ENCODE data around the gene NFIA. TPM values are rescaled to one million over a fixed set of nuclear protein-coding genes. Genes with fewer than 3 reads are reported as not detected.

NFIA gene
- total and polyA plus RNA-seq, 2 of the 13 experiments (the other 11 are each of a cell fraction or from before 2014, with no cell fraction given), result 14.7 to 28.5 TPM

DNA sequence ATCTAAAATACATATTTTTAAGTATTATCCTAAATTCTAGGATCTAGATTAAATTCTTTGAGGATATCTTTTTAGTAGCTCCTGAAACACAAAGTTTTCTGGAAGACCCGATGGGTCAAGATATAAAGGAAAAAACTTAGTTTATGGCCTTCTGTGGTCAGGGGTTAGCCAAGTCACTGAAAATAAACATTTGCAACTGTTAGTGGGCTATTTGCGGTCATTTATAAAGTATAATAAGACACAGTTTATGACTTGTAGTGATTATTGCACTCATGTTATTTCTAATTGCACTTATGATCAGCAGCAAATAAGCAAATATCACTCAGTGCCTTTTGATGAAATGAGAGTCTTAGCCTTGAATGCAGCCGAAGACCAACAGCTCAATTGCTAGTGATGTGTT is 183.3 kb downstream of the NFIA start:
- intact Hi-C loops (cut with micrococcal nuclease; ENCODE audit: unreplicated experiment), result no loop called here
- Histone ChIP-seq H3K79me2 (ENCODE audit: insufficient read depth, low read length) (peaks cover 66% of the 10 kb centered on the region), H3K4me3 (replicated peaks in 1 of 3; ENCODE audit: insufficient read depth in 1 of 3, low read depth in 2 of 3, low read length in 3 of 3) (no peak overlapping the region), H3K27me3 (ENCODE audit: control insufficient read depth in 1 of 2, insufficient read depth in 2 of 2, low read length in 2 of 2) (no peaks in the 10 kb centered on the region), H3K36me3 (replicated peaks in 1 of 2; ENCODE audit: control insufficient read depth in 1 of 2, insufficient read depth in 2 of 2, low read length in 2 of 2) (no peaks in the 10 kb centered on the region), H4K20me1 (ENCODE audit: insufficient read depth, low read length) (no peaks in the 10 kb centered on the region), H3K4me2 (ENCODE audit: low read depth, low read length) (no peak overlapping the region), H3K9ac (ENCODE audit: insufficient read depth, low read depth, low read length) (peak overlapping the region; percentile 8; the same call in 1 of the 2 replicates), H3K27ac (ENCODE audit: extremely low read length, insufficient read depth, low read length) (peak overlapping the region; percentile 62), H3K4me1 (ENCODE audit: insufficient read depth, low read length) (peaks cover 99% of the 10 kb centered on the region), H2AFZ (ENCODE audit: low read length) (no peak overlapping the region), H3K9me3 (ENCODE audit: low read length) (no peaks in the 10 kb centered on the region)
- ChIA-PET CTCF (ENCODE audit: low intra/inter-chr PET ratio, low total read pairs) (no interaction called here), POLR2A (no interaction called here)
- DNase-seq (ENCODE audit: low spot score) (no peak), ATAC-seq (no peak), FAIRE-seq (no peak)
- in situ Hi-C loops (cut with HindIII; ENCODE audit: extremely low pct_ligation_motif_present, low pct_unique_long_range_greater_than_20kb), result no loop called here
- WGBS (ENCODE audit: low lambda C conversion rate), result 95% methylated on average over 3 of the region's 3 CpGs
- no TSS peak for BruUV-seq (replicated peaks)
- TF ChIP-seq, protein P1, sequence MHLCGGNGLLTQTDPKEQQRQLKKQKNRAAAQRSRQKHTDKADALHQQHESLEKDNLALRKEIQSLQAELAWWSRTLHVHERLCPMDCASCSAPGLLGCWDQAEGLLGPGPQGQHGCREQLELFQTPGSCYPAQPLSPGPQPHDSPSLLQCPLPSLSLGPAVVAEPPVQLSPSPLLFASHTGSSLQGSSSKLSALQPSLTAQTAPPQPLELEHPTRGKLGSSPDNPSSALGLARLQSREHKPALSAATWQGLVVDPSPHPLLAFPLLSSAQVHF (CRISPR knock-in tag; IDR thresholded peaks at IDR 0.05), result no peak
- TF ChIP-seq ZFP82 (CRISPR knock-in tag; IDR thresholded peaks at IDR 0.05; ENCODE audit: borderline replicate concordance) (no peak), EED (CRISPR knock-in tag; IDR thresholded peaks at IDR 0.05) (no peak), POLR2G (IDR thresholded peaks at IDR 0.05; ENCODE audit: low read depth, low read length) (no peak), ZNF773 (CRISPR knock-in tag; IDR thresholded peaks at IDR 0.05; ENCODE audit: borderline replicate concordance) (no peak), FIP1L1 (IDR thresholded peaks at IDR 0.05; ENCODE audit: borderline replicate concordance, insufficient read depth, low read depth, low read length) (no peak), HDAC1 (CRISPR knock-in tag; IDR thresholded peaks at IDR 0.05) (no peak), ZBTB3 (CRISPR knock-in tag; IDR thresholded peaks at IDR 0.05; ENCODE audit: borderline replicate concordance, low read depth) (no peak), ATM (IDR thresholded peaks at IDR 0.05; ENCODE audit: borderline replicate concordance) (no peak), ZFP41 (CRISPR knock-in tag; IDR thresholded peaks at IDR 0.05; ENCODE audit: borderline replicate concordance) (no peak), LCORL (IDR thresholded peaks at IDR 0.05) (no peak), LCORL (CRISPR knock-in tag; IDR thresholded peaks at IDR 0.05) (no peak), SMAD3 (CRISPR knock-in tag; IDR thresholded peaks at IDR 0.05) (no peak), REXO4 (CRISPR knock-in tag; IDR thresholded peaks at IDR 0.05; ENCODE audit: borderline replicate concordance) (no peak), EHMT2 (IDR thresholded peaks at IDR 0.05; ENCODE audit: borderline replicate concordance, low read depth, low read length) (no peak), HHEX (CRISPR knock-in tag; IDR thresholded peaks at IDR 0.05) (no peak), ZNF761 (CRISPR knock-in tag; conservative IDR thresholded peaks at IDR 0.05) (no peak), ZNF501 (CRISPR knock-in tag; IDR thresholded peaks at IDR 0.05) (no peak)
- TF ChIP-seq, protein P2, sequence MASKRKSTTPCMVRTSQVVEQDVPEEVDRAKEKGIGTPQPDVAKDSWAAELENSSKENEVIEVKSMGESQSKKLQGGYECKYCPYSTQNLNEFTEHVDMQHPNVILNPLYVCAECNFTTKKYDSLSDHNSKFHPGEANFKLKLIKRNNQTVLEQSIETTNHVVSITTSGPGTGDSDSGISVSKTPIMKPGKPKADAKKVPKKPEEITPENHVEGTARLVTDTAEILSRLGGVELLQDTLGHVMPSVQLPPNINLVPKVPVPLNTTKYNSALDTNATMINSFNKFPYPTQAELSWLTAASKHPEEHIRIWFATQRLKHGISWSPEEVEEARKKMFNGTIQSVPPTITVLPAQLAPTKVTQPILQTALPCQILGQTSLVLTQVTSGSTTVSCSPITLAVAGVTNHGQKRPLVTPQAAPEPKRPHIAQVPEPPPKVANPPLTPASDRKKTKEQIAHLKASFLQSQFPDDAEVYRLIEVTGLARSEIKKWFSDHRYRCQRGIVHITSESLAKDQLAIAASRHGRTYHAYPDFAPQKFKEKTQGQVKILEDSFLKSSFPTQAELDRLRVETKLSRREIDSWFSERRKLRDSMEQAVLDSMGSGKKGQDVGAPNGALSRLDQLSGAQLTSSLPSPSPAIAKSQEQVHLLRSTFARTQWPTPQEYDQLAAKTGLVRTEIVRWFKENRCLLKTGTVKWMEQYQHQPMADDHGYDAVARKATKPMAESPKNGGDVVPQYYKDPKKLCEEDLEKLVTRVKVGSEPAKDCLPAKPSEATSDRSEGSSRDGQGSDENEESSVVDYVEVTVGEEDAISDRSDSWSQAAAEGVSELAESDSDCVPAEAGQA (IDR thresholded peaks at IDR 0.05; ENCODE audit: low read depth), result no peak
- TF ChIP-seq, protein P2 (CRISPR knock-in tag; IDR thresholded peaks at IDR 0.05; ENCODE audit: borderline replicate concordance), result no peak
